Measurements from ENCODE around the gene LRRN2.
"Not testable (repeated sequence)": the region's sequence is repeated elsewhere in the genome, so short reads cannot be mapped to it uniquely, and the experiment has no call there.

LRRN2 gene

GRCh38 chr1:204727438-204727837 is 41.9 kb upstream of the LRRN2 start:
- H3K27ac ChIP-seq (ENCODE audit: low read length); H3K4me1 ChIP-seq (ENCODE audit: control insufficient read depth, insufficient read depth, low read length); H3K27me3 ChIP-seq (ENCODE audit: control insufficient read depth, insufficient read depth, low read length); H3K36me3 ChIP-seq (ENCODE audit: control insufficient read depth, insufficient read depth, low read length); H3K9me3 ChIP-seq (ENCODE audit: control insufficient read depth, insufficient read depth, low read length); DNase-seq (ENCODE audit: low read depth, low spot score); H3K4me3 ChIP-seq (ENCODE audit: low read length): not testable (repeated sequence)
- WGBS (ENCODE audit: insufficient coverage, insufficient read length) = no CpG with 5 or more reads among the region's 6 CpGs

GRCh38 chr1:204726478-204726877 is 40.9 kb upstream of the LRRN2 start:
- no peak for DNase-seq (ENCODE audit: low read depth, low spot score)
- WGBS (ENCODE audit: insufficient coverage, insufficient read length) = no CpG with 5 or more reads among the region's 1 CpG
- Histone ChIP-seq H3K4me1 (ENCODE audit: control insufficient read depth, insufficient read depth, low read length) (peaks cover 4% of the 10 kb centered on the region; the same call in 1 of the 2 replicates), H3K27me3 (ENCODE audit: control insufficient read depth, insufficient read depth, low read length) (no peaks in the 10 kb centered on the region), H3K27ac (ENCODE audit: low read length) (no peak overlapping the region), H3K4me3 (ENCODE audit: low read length) (no peak overlapping the region), H3K36me3 (ENCODE audit: control insufficient read depth, insufficient read depth, low read length) (no peaks in the 10 kb centered on the region), H3K9me3 (ENCODE audit: control insufficient read depth, insufficient read depth, low read length) (no peaks in the 10 kb centered on the region)

- peaks cover 2% of the 10 kb centered on the region; the same call in 1 of the 2 replicates for H3K4me1 ChIP-seq (ENCODE audit: control insufficient read depth, insufficient read depth, low read length)
- H3K9me3 ChIP-seq (ENCODE audit: control insufficient read depth, insufficient read depth, low read length) = no peaks in the 10 kb centered on the region
- no peaks in the 10 kb centered on the region for H3K36me3 ChIP-seq (ENCODE audit: control insufficient read depth, insufficient read depth, low read length)
- H3K27ac ChIP-seq (ENCODE audit: low read length) = no peak overlapping the region
- no peak for DNase-seq (ENCODE audit: low read depth, low spot score)
- WGBS (ENCODE audit: insufficient coverage, insufficient read length) = no CpG with 5 or more reads among the region's 9 CpGs
- no peaks in the 10 kb centered on the region for H3K27me3 ChIP-seq (ENCODE audit: control insufficient read depth, insufficient read depth, low read length)
- no peak overlapping the region for H3K4me3 ChIP-seq (ENCODE audit: low read length)
These were observed 40.4 kb upstream of the LRRN2 start for GRCh38 chr1:204725821-204726448.

GRCh38 chr1:204723131-204723787 is 37.7 kb upstream of the LRRN2 start:
- Histone ChIP-seq H3K27ac (ENCODE audit: low read length) (no peak overlapping the region), H3K4me1 (ENCODE audit: control insufficient read depth, insufficient read depth, low read length) (peaks cover 2% of the 10 kb centered on the region; the same call in 1 of the 2 replicates), H3K27me3 (ENCODE audit: control insufficient read depth, insufficient read depth, low read length) (no peaks in the 10 kb centered on the region), H3K36me3 (ENCODE audit: control insufficient read depth, insufficient read depth, low read length) (no peaks in the 10 kb centered on the region), H3K9me3 (ENCODE audit: control insufficient read depth, insufficient read depth, low read length) (no peaks in the 10 kb centered on the region), H3K4me3 (ENCODE audit: low read length) (no peak overlapping the region)
- 100% methylated on average over 1 of the region's 8 CpGs for WGBS (ENCODE audit: insufficient coverage, insufficient read length)
- no peak for DNase-seq (ENCODE audit: low read depth, low spot score)

- no peak overlapping the region for H3K4me3 ChIP-seq (ENCODE audit: low read length)
- H3K27ac ChIP-seq (ENCODE audit: low read length) = no peak overlapping the region
- no peaks in the 10 kb centered on the region for H3K36me3 ChIP-seq (ENCODE audit: control insufficient read depth, insufficient read depth, low read length)
- H3K4me1 ChIP-seq (ENCODE audit: control insufficient read depth, insufficient read depth, low read length) = peaks cover 2% of the 10 kb centered on the region; the same call in 1 of the 2 replicates
- WGBS (ENCODE audit: insufficient coverage, insufficient read length) = no CpG with 5 or more reads among the region's 10 CpGs
- DNase-seq (ENCODE audit: low read depth, low spot score) = no peak
- no peaks in the 10 kb centered on the region for H3K9me3 ChIP-seq (ENCODE audit: control insufficient read depth, insufficient read depth, low read length)
- peaks cover 3% of the 10 kb centered on the region; the same call in 1 of the 2 replicates for H3K27me3 ChIP-seq (ENCODE audit: control insufficient read depth, insufficient read depth, low read length)
These were observed 36.0 kb upstream of the LRRN2 start for GRCh38 chr1:204721373-204722055.

GRCh38 chr1:204716660-204717059 is 31.1 kb upstream of the LRRN2 start:
- H3K9me3 ChIP-seq (ENCODE audit: control insufficient read depth, insufficient read depth, low read length) = no peaks in the 10 kb centered on the region
- no peak for DNase-seq (ENCODE audit: low read depth, low spot score)
- H3K4me3 ChIP-seq (ENCODE audit: low read length) = no peak overlapping the region
- H3K27me3 ChIP-seq (ENCODE audit: control insufficient read depth, insufficient read depth, low read length) = peaks cover 30% of the 10 kb centered on the region
- no peaks in the 10 kb centered on the region for H3K36me3 ChIP-seq (ENCODE audit: control insufficient read depth, insufficient read depth, low read length)
- H3K27ac ChIP-seq (ENCODE audit: low read length) = no peak overlapping the region
- peaks cover 8% of the 10 kb centered on the region for H3K4me1 ChIP-seq (ENCODE audit: control insufficient read depth, insufficient read depth, low read length)

- no peaks in the 10 kb centered on the region for H3K36me3 ChIP-seq (ENCODE audit: control insufficient read depth, insufficient read depth, low read length)
- WGBS (ENCODE audit: insufficient coverage, insufficient read length) = no CpG with 5 or more reads among the region's 12 CpGs
- no peak overlapping the region for H3K27ac ChIP-seq (ENCODE audit: low read length)
- DNase-seq (ENCODE audit: low read depth, low spot score) = peak; percentile 73
- H3K4me1 ChIP-seq (ENCODE audit: control insufficient read depth, insufficient read depth, low read length) = peaks cover 13% of the 10 kb centered on the region
- no peak overlapping the region for H3K4me3 ChIP-seq (ENCODE audit: low read length)
- H3K27me3 ChIP-seq (ENCODE audit: control insufficient read depth, insufficient read depth, low read length) = peaks cover 35% of the 10 kb centered on the region
- no peaks in the 10 kb centered on the region for H3K9me3 ChIP-seq (ENCODE audit: control insufficient read depth, insufficient read depth, low read length)
These were observed 29.4 kb upstream of the LRRN2 start for GRCh38 chr1:204714861-204715511.

GRCh38 chr1:204714194-204714860 is 28.8 kb upstream of the LRRN2 start:
- no peak overlapping the region for H3K4me3 ChIP-seq (ENCODE audit: low read length)
- no CpG with 5 or more reads among the region's 6 CpGs for WGBS (ENCODE audit: insufficient coverage, insufficient read length)
- H3K36me3 ChIP-seq (ENCODE audit: control insufficient read depth, insufficient read depth, low read length) = no peaks in the 10 kb centered on the region
- H3K4me1 ChIP-seq (ENCODE audit: control insufficient read depth, insufficient read depth, low read length) = peaks cover 15% of the 10 kb centered on the region
- H3K9me3 ChIP-seq (ENCODE audit: control insufficient read depth, insufficient read depth, low read length) = no peaks in the 10 kb centered on the region
- H3K27ac ChIP-seq (ENCODE audit: low read length) = no peak overlapping the region
- no peak for DNase-seq (ENCODE audit: low read depth, low spot score)
- H3K27me3 ChIP-seq (ENCODE audit: control insufficient read depth, insufficient read depth, low read length) = peaks cover 39% of the 10 kb centered on the region

GRCh38 chr1:204713541-204713940 is 28.0 kb upstream of the LRRN2 start:
- Histone ChIP-seq H3K27me3 (ENCODE audit: control insufficient read depth, insufficient read depth, low read length) (peaks cover 47% of the 10 kb centered on the region), H3K4me1 (ENCODE audit: control insufficient read depth, insufficient read depth, low read length) (peaks cover 20% of the 10 kb centered on the region), H3K36me3 (ENCODE audit: control insufficient read depth, insufficient read depth, low read length) (no peaks in the 10 kb centered on the region), H3K4me3 (ENCODE audit: low read length) (no peak overlapping the region), H3K9me3 (ENCODE audit: control insufficient read depth, insufficient read depth, low read length) (no peaks in the 10 kb centered on the region), H3K27ac (ENCODE audit: low read length) (no peak overlapping the region)
- no CpG with 5 or more reads among the region's 5 CpGs for WGBS (ENCODE audit: insufficient coverage, insufficient read length)
- no peak for DNase-seq (ENCODE audit: low read depth, low spot score)

Data from iPS DF 6.9 (cell line).